A549 (cell line): ENCODE measurements around the gene ANXA2.

ENCODE experiments used
- ELK1 ChIP-seq: fragments of 150-350 bp; IDR thresholded peaks from 2 replicates; pipeline ENCODE4 v1.6.1; 2014; ENCODE audit warnings: low read depth, mild to moderate bottlenecking, low read length
- EP300 ChIP-seq, 2 experiments: fragments of >200 bp; sonication (Bioruptor Twin); formaldehyde crosslinking; IDR thresholded peaks; 2 replicates in 1 of 2; 3 replicates in 1 of 2; pipeline ENCODE4 v1.6.1; 2016 to 2017
- ESRRA ChIP-seq: fragments of 150-350 bp; IDR thresholded peaks from 2 replicates; pipeline ENCODE4 v1.6.1; 2014; ENCODE audit warnings: mild to moderate bottlenecking, low read length, borderline replicate concordance
- POLR2A ChIP-seq: IDR thresholded peaks from 2 replicates; pipeline ENCODE4 v1.6.1; 2012; ENCODE audit warnings: mild to moderate bottlenecking, low read length
- USF2 ChIP-seq: fragments of 450-650 bp; IDR thresholded peaks from 2 replicates; pipeline ENCODE4 v1.6.1; 2014; ENCODE audit warnings: antibody characterized with exemption
- TF ChIP-seq, protein P1 (sequence below): fragments of >200 bp; sonication (Bioruptor Twin); formaldehyde crosslinking; IDR thresholded peaks from 3 replicates; pipeline ENCODE4 v1.5.1; 2016

- TF ChIP-seq ESRRA (no peak), USF2 (no peak), ELK1 (no peak), POLR2A (no peak), EP300 (IDR thresholded peaks at IDR 0.05) (no peak)
- TF ChIP-seq, protein P1, sequence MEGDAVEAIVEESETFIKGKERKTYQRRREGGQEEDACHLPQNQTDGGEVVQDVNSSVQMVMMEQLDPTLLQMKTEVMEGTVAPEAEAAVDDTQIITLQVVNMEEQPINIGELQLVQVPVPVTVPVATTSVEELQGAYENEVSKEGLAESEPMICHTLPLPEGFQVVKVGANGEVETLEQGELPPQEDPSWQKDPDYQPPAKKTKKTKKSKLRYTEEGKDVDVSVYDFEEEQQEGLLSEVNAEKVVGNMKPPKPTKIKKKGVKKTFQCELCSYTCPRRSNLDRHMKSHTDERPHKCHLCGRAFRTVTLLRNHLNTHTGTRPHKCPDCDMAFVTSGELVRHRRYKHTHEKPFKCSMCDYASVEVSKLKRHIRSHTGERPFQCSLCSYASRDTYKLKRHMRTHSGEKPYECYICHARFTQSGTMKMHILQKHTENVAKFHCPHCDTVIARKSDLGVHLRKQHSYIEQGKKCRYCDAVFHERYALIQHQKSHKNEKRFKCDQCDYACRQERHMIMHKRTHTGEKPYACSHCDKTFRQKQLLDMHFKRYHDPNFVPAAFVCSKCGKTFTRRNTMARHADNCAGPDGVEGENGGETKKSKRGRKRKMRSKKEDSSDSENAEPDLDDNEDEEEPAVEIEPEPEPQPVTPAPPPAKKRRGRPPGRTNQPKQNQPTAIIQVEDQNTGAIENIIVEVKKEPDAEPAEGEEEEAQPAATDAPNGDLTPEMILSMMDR: no peak
These were observed 44.4 kb downstream of the ANXA2 start for GRCh38 chr15:60353245-60353920.
